ENCODE results near the gene COA7. TPM values are rescaled to one million over a fixed set of nuclear protein-coding genes. Genes with fewer than 3 reads are reported as not detected.

Gene COA7
- total RNA-seq, 2 experiments from 2014 or later, result 16.3 to 17.6 TPM

- H3K36me3 Mint-ChIP-seq (ENCODE audit: low read depth), result peaks cover 2% of the 10 kb centered on the region
- ATAC-seq (no peak), DNase-seq (no peak)
- intact Hi-C loops (cut with micrococcal nuclease), result no loop called here
- CTCF ChIA-PET, result interaction anchor here (1.0 to 2.9 kb wide), 3 partner anchors 16 to 25 kb away, joined by 3 to 17 read pairs (median 4); no protein-coding TSS in a partner anchor
- H3K9me3 Mint-ChIP-seq, result no peaks in the 10 kb centered on the region
- no peaks in the 10 kb centered on the region for H3K27me3 Mint-ChIP-seq
- H3K27ac Mint-ChIP-seq, result no peak overlapping the region
- no peak for TF ChIP-seq CTCF (IDR thresholded peaks at IDR 0.05)
- peak overlapping the region; percentile 95 for H3K4me3 Mint-ChIP-seq
- POLR2A ChIA-PET, result interaction anchor here (0.5 to 1.4 kb wide), 2 partner anchors 13 to 439 kb away, joined by 3 to 5 read pairs; no protein-coding TSS in a partner anchor
- H3K4me1 Mint-ChIP-seq (ENCODE audit: low read depth), result peaks cover 29% of the 10 kb centered on the region
Observed at GRCh38 chr1:52727956-52728656, 30.0 kb upstream of the COA7 start.

GRCh38 chr1:52727114-52727586 is 29.0 kb upstream of the COA7 start:
- DNase-seq, result peak; percentile 11
- no peak for TF ChIP-seq CTCF (IDR thresholded peaks at IDR 0.05)
- no peak for ATAC-seq
- ChIA-PET CTCF (interaction anchor here (2.9 kb wide), 1 partner anchor 21 kb away, joined by 17 read pairs; no protein-coding TSS in a partner anchor), POLR2A (interaction anchor here (0.5 to 1.8 kb wide), 5 partner anchors 11 to 438 kb away, joined by 3 to 9 read pairs (median 3); no protein-coding TSS in a partner anchor)
- peaks cover 29% of the 10 kb centered on the region for H3K4me1 Mint-ChIP-seq (ENCODE audit: low read depth)
- H3K36me3 Mint-ChIP-seq (ENCODE audit: low read depth), result peaks cover 2% of the 10 kb centered on the region
- H3K4me3 Mint-ChIP-seq, result peak overlapping the region; percentile 95
- H3K9me3 Mint-ChIP-seq, result no peaks in the 10 kb centered on the region
- peak overlapping the region; percentile 86 for H3K27ac Mint-ChIP-seq
- intact Hi-C loops (cut with micrococcal nuclease), result no loop called here
- no peaks in the 10 kb centered on the region for H3K27me3 Mint-ChIP-seq

DNA sequence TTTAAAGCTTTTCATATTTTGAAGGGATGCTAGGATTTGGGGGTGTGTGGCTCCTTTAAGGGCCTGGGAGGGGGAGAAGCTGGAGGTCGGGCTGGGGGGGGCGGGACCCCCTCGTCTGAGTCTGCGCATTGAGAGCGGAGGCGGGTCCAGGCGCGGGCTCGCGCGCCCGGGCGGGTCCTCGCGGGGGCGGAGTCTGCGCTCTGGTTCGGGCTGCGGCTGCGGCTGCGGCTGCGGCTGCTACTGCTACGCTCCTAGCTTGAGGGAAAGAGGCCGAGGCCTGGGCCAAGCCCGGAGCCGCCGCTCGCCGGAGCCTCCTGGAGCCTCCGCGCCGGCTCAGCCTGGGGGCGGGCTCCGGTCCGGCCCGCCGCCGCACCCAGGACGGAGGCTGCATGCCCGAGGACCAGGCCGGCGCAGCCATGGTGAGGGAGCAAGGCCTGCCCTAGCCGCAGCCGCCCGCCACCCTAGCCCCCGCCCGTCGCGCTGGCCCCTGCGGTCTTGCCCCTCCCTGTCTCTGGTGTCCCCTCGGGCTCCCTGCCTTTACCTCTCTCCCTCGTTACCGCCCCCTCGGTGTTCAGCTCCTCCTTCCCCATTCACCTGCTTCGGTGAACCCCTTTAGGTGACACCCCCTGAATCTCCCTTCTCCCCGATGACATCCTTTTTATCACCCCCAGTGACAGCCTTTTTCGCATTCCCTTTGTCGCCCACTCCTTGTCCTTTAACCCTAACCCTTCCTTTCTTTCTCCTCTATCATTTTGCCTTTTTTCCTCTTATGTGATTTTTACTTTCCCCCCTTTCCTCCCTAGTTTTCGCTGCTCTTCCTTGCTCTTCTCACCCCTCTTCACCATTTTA is 28.3 kb upstream of the COA7 start, which contains the start of gene ZYG11B:
Gene ZYG11B (plus strand): TSS at position 189 of the 849 bp plus-strand sequence. CDS start 201 bp downstream, at position 390.
- ATAC-seq, result peak; percentile 87
- H3K9me3 Mint-ChIP-seq, result no peaks in the 10 kb centered on the region
- H3K36me3 Mint-ChIP-seq (ENCODE audit: low read depth), result peaks cover 2% of the 10 kb centered on the region
- no peak for TF ChIP-seq CTCF (IDR thresholded peaks at IDR 0.05)
- no peaks in the 10 kb centered on the region for H3K27me3 Mint-ChIP-seq
- ChIA-PET CTCF (interaction anchor here (0.8 to 2.9 kb wide), 4 partner anchors 22 to 196 kb away, joined by 3 to 17 read pairs (median 4); no protein-coding TSS in a partner anchor), POLR2A (interaction anchor here (0.6 to 1.8 kb wide), 5 partner anchors 11 to 198 kb away, joined by 3 to 9 read pairs (median 4); no protein-coding TSS in a partner anchor)
- peak; percentile 90 for DNase-seq
- peaks cover 29% of the 10 kb centered on the region for H3K4me1 Mint-ChIP-seq (ENCODE audit: low read depth)
- H3K27ac Mint-ChIP-seq, result peak within 1 kb of the TSS; percentile 86
- intact Hi-C loops (cut with micrococcal nuclease), result no loop called here
- H3K4me3 Mint-ChIP-seq, result peak within 1 kb of the TSS; percentile 95

- no peak for DNase-seq
- TF ChIP-seq CTCF (IDR thresholded peaks at IDR 0.05), result no peak
- ChIA-PET CTCF (interaction anchor here (0.8 to 1.9 kb wide), 3 partner anchors 26 to 196 kb away, joined by 3 to 6 read pairs (median 3); no protein-coding TSS in a partner anchor), POLR2A (interaction anchor here (0.7 to 1.8 kb wide), 4 partner anchors 12 to 199 kb away, joined by 3 to 9 read pairs (median 4); no protein-coding TSS in a partner anchor)
- intact Hi-C loops (cut with micrococcal nuclease), result no loop called here
- H3K36me3 Mint-ChIP-seq (ENCODE audit: low read depth), result peaks cover 2% of the 10 kb centered on the region
- no peaks in the 10 kb centered on the region for H3K9me3 Mint-ChIP-seq
- H3K27ac Mint-ChIP-seq, result peak overlapping the region; percentile 68
- H3K4me1 Mint-ChIP-seq (ENCODE audit: low read depth), result peaks cover 29% of the 10 kb centered on the region
- no peak for ATAC-seq
- H3K27me3 Mint-ChIP-seq, result no peaks in the 10 kb centered on the region
- H3K4me3 Mint-ChIP-seq, result peak overlapping the region; percentile 95
Observed at GRCh38 chr1:52725903-52726264, 27.7 kb upstream of the COA7 start.

All from activated CD8-positive, alpha-beta T cell treated with anti-CD3 and anti-CD28 coated beads for 36 hours (primary cell).